Inflammatory macrophage treated with lipopolysaccharide for 4 hours (primary cell): ENCODE measurements around the gene CCR2.

Experiments used
- DNase-seq: peaks from one replicate; pipeline ENCODE4 v3.0.0-alpha.2; 2020

The CCR2 gene

GRCh38 chr3:46405301-46406019 lies 51.5 kb downstream of the CCR2 start:
- DNase-seq, result peak; percentile 99

DNA sequence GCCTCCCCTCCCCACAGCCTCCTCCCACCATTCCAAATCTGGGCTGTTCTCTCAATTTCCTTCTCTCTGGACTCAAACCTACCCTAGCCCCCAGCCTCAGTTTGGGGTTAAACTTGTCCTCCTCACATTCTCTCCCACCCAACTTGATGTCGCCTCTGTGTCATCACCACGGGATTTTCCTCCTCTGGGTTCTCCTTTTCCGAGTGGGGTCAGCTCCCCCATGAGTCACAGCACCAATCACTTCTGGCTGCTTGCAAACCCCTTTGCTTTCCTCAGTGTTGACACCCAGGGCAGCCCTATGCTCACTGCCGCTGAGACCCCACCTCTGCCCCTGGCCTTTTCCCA lies 52.5 kb downstream of the CCR2 start:
- peak; percentile 99 for DNase-seq

- peak; percentile 96 for DNase-seq
Measured at GRCh38 chr3:46406788-46407611, 53.1 kb downstream of the CCR2 start, which contains the start of the genes CCR5AS and CCRL2. TSS of gene CCR5AS (minus strand) at chr3:46407066. TSS of gene CCRL2 (plus strand) at chr3:46407259. CDS start at chr3:46408080, 821 bp downstream.

GRCh38 chr3:46407970-46408369 lies 54.1 kb downstream of the CCR2 start:
- DNase-seq, result peak; percentile 82

GRCh38 chr3:46408853-46409252 lies 54.9 kb downstream of the CCR2 start:
- no peak for DNase-seq

DNA sequence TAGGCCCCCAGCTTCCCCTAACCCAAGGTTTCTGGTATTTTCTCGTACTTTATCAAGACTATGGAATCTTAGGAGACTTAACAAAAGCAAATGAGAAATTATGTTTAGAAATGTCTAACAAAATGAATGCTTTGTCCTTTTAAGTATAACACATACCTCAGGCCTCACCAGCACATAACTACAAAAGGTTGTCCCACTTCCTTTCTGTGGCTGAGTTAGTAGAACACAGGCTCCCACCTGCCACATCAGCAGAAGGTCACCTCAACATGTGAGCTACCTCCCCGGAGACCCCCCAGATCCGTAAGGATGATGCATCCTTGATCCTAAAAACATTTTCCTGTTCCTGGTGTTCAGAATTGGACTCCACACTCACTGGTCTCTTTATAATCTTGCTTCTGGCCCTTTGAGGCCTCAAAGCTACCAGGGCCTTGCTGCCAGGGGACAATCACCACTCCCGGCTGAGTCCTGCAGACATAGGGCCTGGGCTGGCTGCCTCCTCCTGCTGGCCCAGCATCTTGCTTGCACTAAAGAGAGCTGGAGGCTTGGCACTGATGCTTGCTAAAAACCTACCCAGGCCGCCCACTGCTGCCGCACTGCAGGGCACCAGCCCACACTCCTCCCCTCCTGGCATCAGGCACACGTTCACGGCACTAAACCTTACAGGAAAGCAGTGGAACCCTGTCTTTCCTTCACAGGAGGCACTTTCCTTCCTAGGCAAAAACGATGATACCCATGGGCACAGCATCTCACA lies 56.0 kb downstream of the CCR2 start:
- DNase-seq, result no peak
